Nephron progenitor cell (in vitro differentiated cells): ENCODE results near the gene MTERF2.

ENCODE experiments used
- DNase-seq: peaks from one replicate; pipeline ENCODE4 v3.0.0; 2021
- H3K27ac Mint-ChIP-seq: 2 replicates; pipeline ENCODE4 v1.8.0; 2021; ENCODE audit warnings: mild to moderate bottlenecking, moderate library complexity, mixed read lengths
- H3K27me3 Mint-ChIP-seq: 2 replicates; pipeline ENCODE4 v1.8.0; 2021; ENCODE audit warnings: mild to moderate bottlenecking, low read depth, mixed read lengths; ENCODE audit not compliant: poor library complexity
- H3K36me3 Mint-ChIP-seq: 2 replicates; pipeline ENCODE4 v1.8.0; 2021; ENCODE audit warnings: low read depth, mixed read lengths
- H3K4me1 Mint-ChIP-seq: 2 replicates; pipeline ENCODE4 v1.8.0; 2021; ENCODE audit warnings: mixed read lengths
- H3K4me3 Mint-ChIP-seq: 2 replicates; pipeline ENCODE4 v1.8.0; 2021; ENCODE audit warnings: mild to moderate bottlenecking, moderate library complexity, mixed read lengths
- H3K9me3 Mint-ChIP-seq: 2 replicates; pipeline ENCODE4 v1.8.0; 2021; ENCODE audit warnings: mild to moderate bottlenecking, moderate library complexity, mixed read lengths
- TF ChIP-seq, protein P1 (sequence below): fragments of 200-600 bp; sonication (generic); IDR thresholded peaks from 2 replicates; pipeline ENCODE4 v1.5.0; 2021; ENCODE audit warnings: antibody characterized with exemption

Gene MTERF2

DNA sequence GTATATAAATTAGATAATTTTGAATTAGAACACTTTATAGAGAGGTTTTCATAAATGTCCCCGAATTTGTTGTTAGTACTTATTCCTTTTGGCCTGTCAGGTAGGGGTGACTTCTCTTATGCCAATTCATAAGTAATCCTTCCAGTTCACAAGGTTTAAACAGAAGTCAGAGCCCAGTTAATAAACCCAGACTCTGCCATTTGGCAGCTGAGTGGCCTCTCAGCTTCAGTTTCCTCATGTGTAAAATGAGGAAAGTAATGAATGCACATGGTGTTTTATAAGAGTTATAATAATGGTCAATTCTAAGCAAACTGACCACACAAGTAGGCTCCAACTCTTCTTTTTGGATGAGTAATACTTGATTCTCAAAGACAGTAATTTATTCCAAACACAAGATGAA is 10.3 kb downstream of the MTERF2 start:
- Mint-ChIP-seq H3K27me3 (no peaks in the 10 kb centered on the region), H3K36me3 (peaks cover 31% of the 10 kb centered on the region), H3K4me3 (no peak overlapping the region)

GRCh38 chr12:106975993-106976658 is 10.8 kb downstream of the MTERF2 start:
- Mint-ChIP-seq H3K36me3 (peaks cover 33% of the 10 kb centered on the region), H3K4me1 (no peaks in the 10 kb centered on the region), H3K27ac (peak overlapping the region; percentile 21), H3K4me3 (no peak overlapping the region), H3K9me3 (no peaks in the 10 kb centered on the region), H3K27me3 (no peaks in the 10 kb centered on the region)
- no peak for DNase-seq
- TF ChIP-seq, protein P1, sequence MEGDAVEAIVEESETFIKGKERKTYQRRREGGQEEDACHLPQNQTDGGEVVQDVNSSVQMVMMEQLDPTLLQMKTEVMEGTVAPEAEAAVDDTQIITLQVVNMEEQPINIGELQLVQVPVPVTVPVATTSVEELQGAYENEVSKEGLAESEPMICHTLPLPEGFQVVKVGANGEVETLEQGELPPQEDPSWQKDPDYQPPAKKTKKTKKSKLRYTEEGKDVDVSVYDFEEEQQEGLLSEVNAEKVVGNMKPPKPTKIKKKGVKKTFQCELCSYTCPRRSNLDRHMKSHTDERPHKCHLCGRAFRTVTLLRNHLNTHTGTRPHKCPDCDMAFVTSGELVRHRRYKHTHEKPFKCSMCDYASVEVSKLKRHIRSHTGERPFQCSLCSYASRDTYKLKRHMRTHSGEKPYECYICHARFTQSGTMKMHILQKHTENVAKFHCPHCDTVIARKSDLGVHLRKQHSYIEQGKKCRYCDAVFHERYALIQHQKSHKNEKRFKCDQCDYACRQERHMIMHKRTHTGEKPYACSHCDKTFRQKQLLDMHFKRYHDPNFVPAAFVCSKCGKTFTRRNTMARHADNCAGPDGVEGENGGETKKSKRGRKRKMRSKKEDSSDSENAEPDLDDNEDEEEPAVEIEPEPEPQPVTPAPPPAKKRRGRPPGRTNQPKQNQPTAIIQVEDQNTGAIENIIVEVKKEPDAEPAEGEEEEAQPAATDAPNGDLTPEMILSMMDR, result no peak

More for the DNA sequence above, 10.3 kb downstream of the MTERF2 start:
- Mint-ChIP-seq H3K27ac (no peak overlapping the region), H3K9me3 (no peaks in the 10 kb centered on the region), H3K4me1 (no peaks in the 10 kb centered on the region)
- DNase-seq, result no peak
- TF ChIP-seq, protein P1, result no peak

- H3K4me1 Mint-ChIP-seq, result no peaks in the 10 kb centered on the region
- DNase-seq, result no peak
- H3K9me3 Mint-ChIP-seq, result no peaks in the 10 kb centered on the region
- H3K36me3 Mint-ChIP-seq, result peaks cover 37% of the 10 kb centered on the region
- peak overlapping the region; percentile 73 for H3K27ac Mint-ChIP-seq
- H3K27me3 Mint-ChIP-seq, result no peaks in the 10 kb centered on the region
- TF ChIP-seq, protein P1, result no peak
- H3K4me3 Mint-ChIP-seq, result no peak overlapping the region
Measured at GRCh38 chr12:106975098-106975497, 11.8 kb downstream of the MTERF2 start.

GRCh38 chr12:106974511-106974910 is 12.4 kb downstream of the MTERF2 start:
- no peak overlapping the region for H3K27ac Mint-ChIP-seq

DNA sequence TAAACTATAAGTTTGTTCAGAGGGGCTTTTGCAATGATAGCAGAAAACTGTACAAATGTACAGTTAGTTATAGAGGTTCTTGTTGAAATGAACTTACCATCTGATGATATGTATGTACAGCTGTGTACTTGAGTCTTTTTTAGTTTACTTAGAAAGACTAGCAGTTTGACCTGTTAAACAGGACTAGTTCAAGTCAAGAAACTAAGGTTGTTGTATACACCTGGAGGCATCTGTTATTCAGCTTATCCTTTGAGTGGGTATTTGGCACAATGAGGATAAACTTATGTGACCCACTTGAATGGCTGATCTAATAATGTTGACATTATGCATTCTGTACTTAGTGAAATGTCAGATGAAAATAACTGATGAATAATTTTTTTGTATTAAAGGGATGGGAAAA is 13.4 kb downstream of the MTERF2 start:
- Mint-ChIP-seq H3K27ac (no peak overlapping the region), H3K9me3 (no peaks in the 10 kb centered on the region), H3K27me3 (no peaks in the 10 kb centered on the region), H3K4me1 (no peaks in the 10 kb centered on the region), H3K36me3 (peaks cover 43% of the 10 kb centered on the region), H3K4me3 (no peak overlapping the region)
- TF ChIP-seq, protein P1, result no peak
- no peak for DNase-seq

More at GRCh38 chr12:106974511-106974910, 12.4 kb downstream of the MTERF2 start:
- Mint-ChIP-seq H3K27me3 (no peaks in the 10 kb centered on the region), H3K4me3 (no peak overlapping the region), H3K36me3 (peaks cover 41% of the 10 kb centered on the region), H3K4me1 (no peaks in the 10 kb centered on the region), H3K9me3 (no peaks in the 10 kb centered on the region)
- TF ChIP-seq, protein P1, result no peak
- DNase-seq, result no peak

GRCh38 chr12:106971065-106971464 is 15.9 kb downstream of the MTERF2 start:
- TF ChIP-seq, protein P1, result no peak
- Mint-ChIP-seq H3K36me3 (peaks cover 49% of the 10 kb centered on the region), H3K4me1 (no peaks in the 10 kb centered on the region), H3K4me3 (no peak overlapping the region), H3K9me3 (no peaks in the 10 kb centered on the region), H3K27me3 (no peaks in the 10 kb centered on the region), H3K27ac (peak overlapping the region; percentile 16)
- DNase-seq, result no peak
